ENCODE results near the gene MPPE1.

DNA sequence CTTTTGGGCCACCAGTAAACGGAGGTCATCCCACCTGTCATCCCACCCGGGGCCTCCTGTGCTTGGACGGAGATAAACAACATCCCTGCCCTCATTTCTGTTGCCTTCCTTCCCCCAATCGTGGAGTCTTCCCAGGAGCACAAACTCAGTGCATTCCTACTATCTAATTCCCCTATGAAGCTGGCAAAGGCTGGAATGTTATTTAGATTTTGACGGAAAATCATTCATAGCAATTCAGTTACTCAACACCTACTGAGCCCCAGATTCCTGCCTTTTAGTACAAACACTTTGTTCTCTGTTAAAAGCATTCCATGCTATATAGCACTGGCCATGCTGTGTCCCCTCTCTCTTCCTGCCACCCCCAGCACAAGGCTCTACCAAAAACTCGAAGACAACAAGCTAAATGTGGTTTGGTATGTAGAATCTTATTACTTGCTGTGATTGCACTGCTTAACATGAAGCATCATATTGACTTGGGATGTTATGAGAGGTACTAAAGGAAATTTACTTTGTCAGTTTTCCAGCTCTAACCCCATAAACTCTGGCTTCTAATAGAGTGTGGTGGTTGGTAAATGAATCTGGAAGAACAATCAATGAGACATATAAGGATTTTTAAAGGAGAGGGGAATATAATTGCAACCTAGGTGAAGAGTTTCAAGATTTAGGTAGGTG is 40.9 kb upstream of the MPPE1 start:
- TF ChIP-seq, protein P1, sequence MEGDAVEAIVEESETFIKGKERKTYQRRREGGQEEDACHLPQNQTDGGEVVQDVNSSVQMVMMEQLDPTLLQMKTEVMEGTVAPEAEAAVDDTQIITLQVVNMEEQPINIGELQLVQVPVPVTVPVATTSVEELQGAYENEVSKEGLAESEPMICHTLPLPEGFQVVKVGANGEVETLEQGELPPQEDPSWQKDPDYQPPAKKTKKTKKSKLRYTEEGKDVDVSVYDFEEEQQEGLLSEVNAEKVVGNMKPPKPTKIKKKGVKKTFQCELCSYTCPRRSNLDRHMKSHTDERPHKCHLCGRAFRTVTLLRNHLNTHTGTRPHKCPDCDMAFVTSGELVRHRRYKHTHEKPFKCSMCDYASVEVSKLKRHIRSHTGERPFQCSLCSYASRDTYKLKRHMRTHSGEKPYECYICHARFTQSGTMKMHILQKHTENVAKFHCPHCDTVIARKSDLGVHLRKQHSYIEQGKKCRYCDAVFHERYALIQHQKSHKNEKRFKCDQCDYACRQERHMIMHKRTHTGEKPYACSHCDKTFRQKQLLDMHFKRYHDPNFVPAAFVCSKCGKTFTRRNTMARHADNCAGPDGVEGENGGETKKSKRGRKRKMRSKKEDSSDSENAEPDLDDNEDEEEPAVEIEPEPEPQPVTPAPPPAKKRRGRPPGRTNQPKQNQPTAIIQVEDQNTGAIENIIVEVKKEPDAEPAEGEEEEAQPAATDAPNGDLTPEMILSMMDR (IDR thresholded peaks at IDR 0.05; ENCODE audit: low read depth, low read length): no peak
- TF ChIP-seq EZH2phosphoT487 (IDR thresholded peaks at IDR 0.05; ENCODE audit: low read depth): no peak

Measured in OCI-LY3 (cell line).